ENCODE results near the gene ACAT1. TPM values are rescaled to one million over a fixed set of nuclear protein-coding genes. Genes with fewer than 3 reads are reported as not detected.
A peak's percentile ranks its signal among the peaks of the same experiment; 100 is the strongest.

ACAT1 gene
- total RNA-seq (2014; rRNA removed) (180 and 212 TPM in 2 replicates), Bru-seq, nascent RNA (percentile 70 among the genes with signal in this experiment), BruChase-seq, experiment 1, labeled RNA remaining after a 6-hour chase (percentile 75 among the genes with signal in this experiment), BruChase-seq, experiment 2, labeled RNA remaining after a 2-hour chase (percentile 71 among the genes with signal in this experiment)
- long read RNA-seq, transcript ACAT1-201 (12 exons, 1,761 nt), result major isoform, 82 of 93 reads
- long read RNA-seq, partial matches to known transcripts, result 2 of 93 reads
- long read RNA-seq, other reads (novel, unspliced or antisense), result 9 of 93 reads

GRCh38 chr11:108121274-108122155 lies at the start of gene ACAT1:
Gene ACAT1, plus strand, starts transcription at chr11:108121567. Its CDS starts 40 bp downstream, at chr11:108121607.
- Histone ChIP-seq H3K4me2 (ENCODE audit: low read length) (peak within 1 kb of the TSS; percentile 89), H3K4me1 (ENCODE audit: insufficient read depth, low read length) (peaks cover 24% of the 10 kb centered on the region), H3K4me3 (ENCODE audit: low read length) (peak within 1 kb of the TSS; percentile 74), H3K9ac (ENCODE audit: low read length) (peak within 1 kb of the TSS; percentile 80), H2AFZ (ENCODE audit: low read length) (peak within 1 kb of the TSS; percentile 90), H3K9me2 (replicated peaks; ENCODE audit: low read length) (no peaks in the 10 kb centered on the region), H4K20me1 (ENCODE audit: low read length) (no peaks in the 10 kb centered on the region), H3F3A (ENCODE audit: low read length, unreplicated experiment) (no peaks in the 10 kb centered on the region), H3K9me3 (ENCODE audit: low read length) (no peaks in the 10 kb centered on the region), H3K79me2 (ENCODE audit: low read length) (peaks cover 49% of the 10 kb centered on the region), H3K36me3 (ENCODE audit: low read depth, low read length) (no peaks in the 10 kb centered on the region), H3K27ac (ENCODE audit: low read length) (peak within 1 kb of the TSS; percentile 21), H3K27me3 (ENCODE audit: low read length) (no peaks in the 10 kb centered on the region)
- ATAC-seq (peak; percentile 96), DNase-seq (peak; percentile 98)
- no TSS peak for BruUV-seq (replicated peaks)
- intact Hi-C loops (cut with micrococcal nuclease), result loop anchor here (1.0 to 2.0 kb wide), 2 partner anchors 101 to 534 kb away; partner anchors contain the start of genes ATM and NPAT
- ChIA-PET CTCF (no interaction called here), POLR2A (ENCODE audit: unreplicated experiment) (no interaction called here)
- TF ChIP-seq CTCF (conservative IDR thresholded peaks at IDR 0.05; ENCODE audit: low read depth, low read length), result no peak
- no peak for TF ChIP-seq EZH2 (IDR thresholded peaks at IDR 0.05; ENCODE audit: low read length, unreplicated experiment)
- no peak for TF ChIP-seq EZH2phosphoT487 (IDR thresholded peaks at IDR 0.05; ENCODE audit: borderline replicate concordance, low read length)

- no peak overlapping the region for H3K4me2 ChIP-seq (ENCODE audit: low read length)
- H3K4me1 ChIP-seq (ENCODE audit: insufficient read depth, low read length), result no peaks in the 10 kb centered on the region
- H3K79me2 ChIP-seq (ENCODE audit: low read length), result no peaks in the 10 kb centered on the region
- DNase-seq (no peak), ATAC-seq (no peak)
- intact Hi-C loops (cut with micrococcal nuclease), result no loop called here
- no peaks in the 10 kb centered on the region for H3F3A ChIP-seq (ENCODE audit: low read length, unreplicated experiment)
- TF ChIP-seq EZH2phosphoT487 (IDR thresholded peaks at IDR 0.05; ENCODE audit: borderline replicate concordance, low read length) (no peak), CTCF (conservative IDR thresholded peaks at IDR 0.05; ENCODE audit: low read depth, low read length) (no peak), EZH2 (IDR thresholded peaks at IDR 0.05; ENCODE audit: low read length, unreplicated experiment) (no peak)
- H2AFZ ChIP-seq (ENCODE audit: low read length), result no peak overlapping the region
- H3K4me3 ChIP-seq (ENCODE audit: low read length), result no peak overlapping the region
- peaks cover 24% of the 10 kb centered on the region; the same call in 1 of the 2 replicates for H3K36me3 ChIP-seq (ENCODE audit: low read depth, low read length)
- H4K20me1 ChIP-seq (ENCODE audit: low read length), result no peaks in the 10 kb centered on the region
- no peak overlapping the region for H3K27ac ChIP-seq (ENCODE audit: low read length)
- H3K9me2 ChIP-seq (replicated peaks; ENCODE audit: low read length), result no peaks in the 10 kb centered on the region
- no TSS peak for BruUV-seq (replicated peaks)
- H3K27me3 ChIP-seq (ENCODE audit: low read length), result no peaks in the 10 kb centered on the region
- ChIA-PET POLR2A (ENCODE audit: unreplicated experiment) (no interaction called here), CTCF (no interaction called here)
- no peaks in the 10 kb centered on the region for H3K9me3 ChIP-seq (ENCODE audit: low read length)
- H3K9ac ChIP-seq (ENCODE audit: low read length), result no peak overlapping the region
Measured at GRCh38 chr11:108084811-108085210, 36.6 kb upstream of the ACAT1 start.
